ENCODE data around the gene OR5I1.
"Not testable (repeated sequence)": the region's sequence is repeated elsewhere in the genome, so short reads cannot be mapped to it uniquely, and the experiment has no call there.

Gene OR5I1

DNA sequence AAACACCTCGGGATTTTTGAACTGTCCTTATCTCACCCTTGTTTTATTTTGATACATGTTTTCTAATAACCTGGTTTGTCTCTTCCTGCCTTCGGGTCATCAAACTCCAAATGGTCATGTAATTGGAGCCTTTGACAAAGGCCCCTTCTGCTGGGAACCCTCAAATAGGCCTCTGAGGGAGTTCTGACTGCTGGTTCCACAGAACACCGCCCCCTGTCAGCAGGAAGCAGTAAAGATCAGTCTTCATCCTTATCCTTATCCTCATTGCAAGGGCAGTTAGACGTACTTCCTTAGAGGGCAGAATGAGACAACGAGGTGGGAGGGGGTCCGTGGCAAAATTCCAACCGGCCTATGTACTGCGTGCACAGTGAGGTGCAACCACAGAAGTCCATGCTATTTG lies 41.0 kb downstream of the OR5I1 start:
- H3K27ac ChIP-seq (ENCODE audit: low read depth, low read length) = no peak overlapping the region
- no peak overlapping the region for H3K4me3 ChIP-seq (ENCODE audit: low read length)
- no peaks in the 10 kb centered on the region for H3K36me3 ChIP-seq (ENCODE audit: insufficient read depth, low read length)
- H3K27me3 ChIP-seq (ENCODE audit: insufficient read depth, low read length) = no peaks in the 10 kb centered on the region
- H3K4me1 ChIP-seq (ENCODE audit: insufficient read depth, low read length) = no peaks in the 10 kb centered on the region
- 71% methylated on average over 8 of the region's 8 CpGs for WGBS
- H3K9ac ChIP-seq (ENCODE audit: low read depth, low read length) = no peak overlapping the region
- peaks cover 37% of the 10 kb centered on the region for H3K9me3 ChIP-seq (ENCODE audit: insufficient read depth, low read depth, low read length)

DNA sequence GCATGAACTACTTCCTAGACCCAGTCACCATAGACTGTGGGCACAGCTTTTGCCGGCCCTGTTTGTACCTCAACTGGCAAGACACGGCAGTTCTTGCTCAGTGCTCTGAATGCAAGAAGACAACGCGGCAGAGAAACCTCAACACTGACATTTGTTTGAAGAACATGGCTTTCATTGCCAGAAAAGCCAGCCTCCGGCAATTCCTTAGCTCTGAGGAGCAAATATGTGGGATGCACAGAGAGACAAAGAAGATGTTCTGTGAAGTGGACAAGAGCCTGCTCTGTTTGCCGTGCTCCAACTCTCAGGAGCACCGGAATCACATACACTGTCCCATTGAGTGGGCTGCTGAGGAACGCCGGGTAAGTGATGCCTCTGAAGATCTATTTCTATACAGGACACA lies 50.7 kb downstream of the OR5I1 start:
- not testable (repeated sequence) for H3K36me3 ChIP-seq (ENCODE audit: insufficient read depth, low read length); H3K4me3 ChIP-seq (ENCODE audit: low read length); H3K27ac ChIP-seq (ENCODE audit: low read depth, low read length); H3K27me3 ChIP-seq (ENCODE audit: insufficient read depth, low read length); H3K9ac ChIP-seq (ENCODE audit: low read depth, low read length); H3K4me1 ChIP-seq (ENCODE audit: insufficient read depth, low read length)
- H3K9me3 ChIP-seq (ENCODE audit: insufficient read depth, low read depth, low read length) = peaks cover 19% of the 10 kb centered on the region
- 90% methylated on average over 9 of the region's 9 CpGs for WGBS
